DOHH2 (cell line): ENCODE measurements around the gene NOTO.

Source experiments
- H3F3A ChIP-seq: fragments of 200-600 bp; sonication (generic), shearing (Covaris generic); 2 replicates; pipeline ENCODE4 v1.6.0; 2016; ENCODE audit warnings: antibody characterized with exemption, mild to moderate bottlenecking; ENCODE audit not compliant: control insufficient read depth, insufficient read depth
- H3K27ac ChIP-seq: fragments of 200-600 bp; sonication (generic); 2 replicates; pipeline ENCODE4 v1.5.1; 2014; ENCODE audit warnings: low read depth, mild to moderate bottlenecking, low read length, moderate library complexity
- H3K27me3 ChIP-seq: fragments of 200-600 bp; sonication (generic); 2 replicates; pipeline ENCODE4 v1.6.1; 2014; ENCODE audit warnings: mild to moderate bottlenecking, low read length, mixed read lengths; ENCODE audit not compliant: control insufficient read depth
- H3K36me3 ChIP-seq: fragments of 200-600 bp; sonication (generic); 2 replicates; pipeline ENCODE4 v1.6.1; 2014; ENCODE audit warnings: mild to moderate bottlenecking, low read length, moderate library complexity, mixed read lengths; ENCODE audit not compliant: control insufficient read depth
- H3K4me1 ChIP-seq: fragments of 200-600 bp; sonication (generic); 2 replicates; pipeline ENCODE4 v1.6.1; 2014; ENCODE audit warnings: mild to moderate bottlenecking, low read length, mixed read lengths; ENCODE audit not compliant: control insufficient read depth
- H3K4me2 ChIP-seq: fragments of 200-600 bp; sonication (generic); 2 replicates; pipeline ENCODE4 v1.6.0; 2014; ENCODE audit warnings: mild to moderate bottlenecking, low read length, moderate library complexity
- H3K4me3 ChIP-seq: fragments of 200-600 bp; sonication (generic); 2 replicates; pipeline ENCODE4 v1.5.1; 2014; ENCODE audit warnings: mild to moderate bottlenecking, low read length, mixed read lengths
- H3K79me2 ChIP-seq: fragments of 200-600 bp; sonication (generic); 2 replicates; pipeline ENCODE4 v1.6.1; 2014; ENCODE audit warnings: mild to moderate bottlenecking, low read length, mixed read lengths; ENCODE audit not compliant: control insufficient read depth
- H3K9me2 ChIP-seq: fragments of 200-600 bp; sonication (generic); replicated peaks from 2 replicates; pipeline ENCODE4 v1.6.1; 2014; ENCODE audit warnings: mild to moderate bottlenecking, low read length, mixed read lengths; ENCODE audit not compliant: control insufficient read depth
- H3K9me3 ChIP-seq: fragments of 200-600 bp; sonication (generic); 2 replicates; pipeline ENCODE4 v1.6.1; 2014; ENCODE audit warnings: antibody characterized with exemption, low read length, mixed read lengths; ENCODE audit not compliant: control insufficient read depth, insufficient read depth
- H4K20me1 ChIP-seq: fragments of 200-600 bp; sonication (generic); 2 replicates; pipeline ENCODE4 v1.6.0; 2014; ENCODE audit warnings: low read depth, mild to moderate bottlenecking, antibody characterized with exemption, low read length, moderate library complexity; ENCODE audit not compliant: control insufficient read depth, insufficient read depth
- EZH2phosphoT487 ChIP-seq: fragments of 200-600 bp; sonication (generic); IDR thresholded peaks from 2 replicates; pipeline ENCODE4 v1.6.1; 2017; ENCODE audit warnings: borderline replicate concordance, mild to moderate bottlenecking, antibody characterized with exemption, low read length, moderate library complexity, mixed read lengths
- TF ChIP-seq, protein P1 (sequence below): fragments of 200-600 bp; sonication (generic); IDR thresholded peaks from one replicate; pipeline ENCODE4 v1.5.1; 2014; ENCODE audit warnings: antibody characterized with exemption, mild to moderate bottlenecking, low read depth, low read length; ENCODE audit not compliant: poor library complexity, severe bottlenecking

The NOTO gene

GRCh38 chr2:73260338-73260984 is 58.1 kb downstream of the NOTO start:
- H3K27me3 ChIP-seq, result no peaks in the 10 kb centered on the region
- TF ChIP-seq, protein P1, sequence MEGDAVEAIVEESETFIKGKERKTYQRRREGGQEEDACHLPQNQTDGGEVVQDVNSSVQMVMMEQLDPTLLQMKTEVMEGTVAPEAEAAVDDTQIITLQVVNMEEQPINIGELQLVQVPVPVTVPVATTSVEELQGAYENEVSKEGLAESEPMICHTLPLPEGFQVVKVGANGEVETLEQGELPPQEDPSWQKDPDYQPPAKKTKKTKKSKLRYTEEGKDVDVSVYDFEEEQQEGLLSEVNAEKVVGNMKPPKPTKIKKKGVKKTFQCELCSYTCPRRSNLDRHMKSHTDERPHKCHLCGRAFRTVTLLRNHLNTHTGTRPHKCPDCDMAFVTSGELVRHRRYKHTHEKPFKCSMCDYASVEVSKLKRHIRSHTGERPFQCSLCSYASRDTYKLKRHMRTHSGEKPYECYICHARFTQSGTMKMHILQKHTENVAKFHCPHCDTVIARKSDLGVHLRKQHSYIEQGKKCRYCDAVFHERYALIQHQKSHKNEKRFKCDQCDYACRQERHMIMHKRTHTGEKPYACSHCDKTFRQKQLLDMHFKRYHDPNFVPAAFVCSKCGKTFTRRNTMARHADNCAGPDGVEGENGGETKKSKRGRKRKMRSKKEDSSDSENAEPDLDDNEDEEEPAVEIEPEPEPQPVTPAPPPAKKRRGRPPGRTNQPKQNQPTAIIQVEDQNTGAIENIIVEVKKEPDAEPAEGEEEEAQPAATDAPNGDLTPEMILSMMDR, result peak; percentile 49
- TF ChIP-seq EZH2phosphoT487, result no peak
- no peak overlapping the region for H3K4me3 ChIP-seq
- H3K4me2 ChIP-seq, result no peak overlapping the region
- no peak overlapping the region for H3K27ac ChIP-seq
- no peaks in the 10 kb centered on the region for H4K20me1 ChIP-seq
- H3K9me3 ChIP-seq, result no peaks in the 10 kb centered on the region
- no peaks in the 10 kb centered on the region; the same call in 1 of the 2 replicates for H3F3A ChIP-seq
- no peaks in the 10 kb centered on the region for H3K79me2 ChIP-seq
- peaks cover 14% of the 10 kb centered on the region for H3K4me1 ChIP-seq
- H3K36me3 ChIP-seq, result peaks cover 81% of the 10 kb centered on the region
- no peaks in the 10 kb centered on the region for H3K9me2 ChIP-seq
